Right lobe of liver (tissue), 4 donors: ENCODE measurements around the gene PTPRD.

Experiments
- CTCF ChIP-seq, 4 donors: fragments of 200-600 bp in 3 of 4; fragments of 450-650 bp in 1 of 4; IDR thresholded peaks; one replicate each; pipeline versions ENCODE4 v1.5.1 to v1.8.0; 2016 to 2022; ENCODE audit warnings: antibody characterized with exemption in 4 of 4, mild to moderate bottlenecking in 2 of 4
- POLR2A ChIP-seq: fragments of 450-650 bp; IDR thresholded peaks from one replicate; pipeline ENCODE4 v1.6.1; 2017; ENCODE audit warnings: antibody characterized with exemption, mild to moderate bottlenecking
- donor health status: DM: no; HTN: no; CAD: no.
- donor health status: DM: no; HTN: no; CAD: no.
- donor health status: DM: no; HTN: yes; CAD: no.

GRCh38 chr9:10172476-10172875 is 440.3 kb downstream of the PTPRD start:
- TF ChIP-seq CTCF (IDR thresholded peaks at IDR 0.05), result no peak
- TF ChIP-seq POLR2A, result no peak
